GM21528 (cell line): Measurements from ENCODE around the gene NXPE3.
"Not testable (repeated sequence)": the region's sequence is repeated elsewhere in the genome, so short reads cannot be mapped to it uniquely, and the experiment has no call there.

Experiments
- ATAC-seq: cut with Tn5 transposase; IDR thresholded peaks from one replicate; pipeline ENCODE4 v1.9.1; 2021; ENCODE audit warnings: mild to moderate bottlenecking, moderate library complexity; ENCODE audit not compliant: unreplicated experiment, low FRiP score

NXPE3 gene

DNA sequence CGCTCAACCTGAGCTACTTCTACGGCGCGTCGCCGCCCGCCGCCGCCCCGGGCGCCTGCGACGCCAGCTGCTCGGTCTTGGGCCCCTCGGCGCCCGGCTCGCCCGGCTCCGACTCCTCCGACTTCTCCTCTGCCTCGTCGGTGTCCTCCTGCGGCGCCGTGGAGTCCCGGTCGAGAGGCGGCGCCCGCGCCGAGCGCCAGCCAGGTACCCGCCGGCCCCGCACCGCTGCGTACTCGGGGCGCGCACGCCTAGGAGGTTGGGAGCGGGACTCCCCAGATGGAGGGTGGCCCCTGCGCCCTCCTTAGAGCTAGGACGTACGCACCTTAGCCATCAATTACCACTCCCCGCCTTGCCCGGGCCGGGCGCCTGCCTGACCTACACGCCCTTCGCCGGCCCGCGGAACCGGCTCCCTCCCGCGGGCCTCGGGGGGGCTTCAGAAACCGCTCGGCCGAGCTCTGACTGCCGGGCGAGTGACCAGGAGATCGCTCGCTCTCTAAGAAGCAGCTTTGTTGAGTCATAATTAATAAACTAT lies 70.8 kb downstream of the NXPE3 start:
- ATAC-seq, result peak; percentile 38

DNA sequence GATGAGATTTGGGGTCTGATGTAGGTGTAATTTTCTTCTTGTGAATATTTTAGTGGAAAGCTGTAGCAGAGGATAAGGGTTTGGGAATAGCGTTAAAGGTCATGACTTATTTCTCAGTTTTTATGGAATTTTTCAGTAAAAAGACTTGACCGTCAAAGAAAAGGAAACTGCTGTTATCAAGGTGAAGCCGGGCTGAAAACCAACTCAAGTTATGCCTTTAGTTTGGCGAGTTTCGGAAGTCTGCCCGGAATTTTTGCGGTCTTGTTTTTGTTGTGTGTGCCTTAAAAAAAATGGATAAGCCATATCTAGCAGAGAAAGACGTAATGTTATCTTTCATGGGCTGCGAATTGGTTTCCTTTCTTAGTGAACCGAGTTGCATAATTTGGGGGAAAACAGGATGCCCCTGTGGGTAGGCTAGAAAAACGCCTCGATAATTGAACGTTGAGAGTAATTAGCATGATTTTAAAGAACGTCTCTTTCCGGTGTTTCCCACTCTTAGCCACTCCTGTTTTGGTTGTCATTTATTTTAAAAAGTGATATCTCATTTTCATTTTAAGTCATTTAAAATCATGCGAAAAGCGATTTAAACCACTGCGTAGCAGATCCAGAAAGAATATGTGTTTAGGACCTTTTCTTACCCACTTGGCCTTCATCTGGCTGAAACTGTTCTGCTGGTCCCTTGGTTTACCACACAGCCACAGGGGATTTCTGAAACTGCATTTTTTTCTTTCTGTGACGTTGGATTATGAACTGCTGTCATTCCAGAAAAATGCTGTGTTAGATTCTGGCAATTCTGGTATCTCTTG lies 71.4 kb downstream of the NXPE3 start:
- ATAC-seq, result peak; percentile 33

DNA sequence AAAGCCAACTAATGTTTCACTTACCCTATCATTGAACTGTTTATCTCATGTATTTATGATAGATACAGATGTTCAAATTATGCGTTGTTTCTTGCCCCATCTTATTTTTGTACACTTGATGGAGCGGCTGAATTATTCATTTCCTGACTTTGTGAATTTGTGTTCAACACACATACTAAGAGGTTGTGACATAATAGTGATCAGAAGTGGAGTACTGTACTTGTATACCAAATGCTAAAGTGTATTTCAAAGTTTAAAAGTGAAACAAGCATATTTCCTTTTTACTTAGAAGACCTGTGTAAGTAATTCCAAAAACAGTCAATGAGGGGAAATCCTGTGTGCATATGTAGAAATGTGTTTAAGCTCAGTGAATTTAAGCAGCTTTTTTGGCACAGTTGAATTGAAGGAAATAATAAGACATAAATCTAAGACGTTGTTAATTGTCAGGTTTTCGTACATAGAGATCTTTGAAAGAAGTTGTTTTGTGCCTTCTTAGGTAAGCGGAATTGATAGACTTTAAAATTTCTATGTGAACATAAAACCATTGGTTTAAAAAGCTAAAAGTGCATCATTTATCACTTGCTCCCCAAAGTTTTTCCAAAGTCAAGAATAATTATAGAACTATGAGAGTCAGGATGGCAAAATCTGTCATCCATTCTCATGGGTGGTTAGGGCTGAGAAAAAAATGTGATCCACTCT lies 72.2 kb downstream of the NXPE3 start:
- no peak for ATAC-seq

- ATAC-seq, result no peak
Measured at GRCh38 chr3:101851850-101852714, 73.1 kb downstream of the NXPE3 start.

- no peak for ATAC-seq
Measured at GRCh38 chr3:101852983-101853840, 74.2 kb downstream of the NXPE3 start.

DNA sequence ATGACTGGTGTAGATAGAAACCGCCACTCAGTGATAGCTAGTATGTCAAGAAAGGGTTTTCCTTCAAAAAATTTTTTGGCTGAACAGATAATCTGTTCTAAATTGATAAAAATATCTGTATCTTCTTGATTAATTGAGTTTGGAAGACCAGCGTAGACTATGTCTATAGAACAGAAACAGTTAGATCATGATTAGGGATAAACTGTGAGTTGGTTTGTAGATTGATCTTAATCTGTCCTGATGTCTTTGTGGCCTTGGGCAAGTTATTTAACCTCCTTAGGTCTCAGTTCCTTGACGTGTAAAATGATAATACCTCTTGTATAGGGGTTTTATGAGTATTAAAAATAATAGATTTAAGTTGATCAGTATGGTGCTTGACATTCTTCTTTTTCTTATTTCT lies 75.0 kb downstream of the NXPE3 start:
- no peak for ATAC-seq

DNA sequence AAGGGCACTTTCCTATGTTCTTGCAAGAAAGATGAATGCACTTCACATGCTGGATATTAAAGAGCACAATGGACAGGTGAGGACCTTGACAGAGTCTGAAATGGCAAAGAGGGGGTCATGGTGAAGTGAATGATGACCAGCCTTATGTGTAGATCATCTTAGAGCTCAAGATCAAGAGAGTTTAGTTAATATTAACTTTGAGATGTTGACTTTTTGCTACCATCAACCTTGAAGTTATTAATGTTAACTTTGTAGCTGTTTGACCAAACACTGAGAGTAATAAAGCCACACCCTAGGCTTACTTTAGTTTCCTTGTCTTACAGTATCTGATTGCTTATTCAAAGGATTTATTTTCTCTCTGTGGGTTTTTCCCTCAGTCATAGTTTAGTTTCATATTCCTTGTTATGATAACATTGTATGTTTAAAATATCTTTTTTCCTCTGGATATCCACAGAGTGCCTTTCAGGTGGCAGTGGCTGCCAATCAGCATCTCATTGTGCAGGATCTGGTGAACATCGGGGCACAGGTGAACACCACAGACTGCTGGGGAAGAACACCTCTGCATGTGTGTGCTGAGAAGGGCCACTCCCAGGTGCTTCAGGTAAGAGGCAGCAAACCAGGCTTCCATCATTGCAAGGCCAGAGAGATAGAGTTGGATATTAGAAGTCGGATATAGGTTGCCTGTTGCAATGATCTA lies 75.7 kb downstream of the NXPE3 start:
- ATAC-seq, result no peak

DNA sequence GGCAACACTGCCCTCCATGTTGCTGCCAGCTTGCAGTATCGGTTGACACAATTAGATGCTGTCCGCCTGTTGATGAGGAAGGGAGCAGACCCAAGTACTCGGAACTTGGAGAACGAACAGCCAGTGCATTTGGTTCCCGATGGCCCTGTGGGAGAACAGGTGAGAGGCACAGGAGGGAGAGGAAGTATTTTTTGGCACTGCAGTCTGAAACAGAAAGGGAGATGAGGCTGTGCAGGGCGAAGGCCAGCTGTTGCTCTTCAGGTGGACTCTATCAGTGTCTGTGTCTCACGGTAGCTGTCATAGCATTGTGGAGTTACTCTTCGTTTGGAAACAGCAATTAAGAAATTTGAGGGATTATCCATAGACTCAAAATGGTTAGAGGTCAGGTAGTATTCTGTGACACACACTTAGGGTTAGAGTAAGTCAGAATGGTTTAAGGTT lies 78.3 kb downstream of the NXPE3 start:
- ATAC-seq, result no peak

DNA sequence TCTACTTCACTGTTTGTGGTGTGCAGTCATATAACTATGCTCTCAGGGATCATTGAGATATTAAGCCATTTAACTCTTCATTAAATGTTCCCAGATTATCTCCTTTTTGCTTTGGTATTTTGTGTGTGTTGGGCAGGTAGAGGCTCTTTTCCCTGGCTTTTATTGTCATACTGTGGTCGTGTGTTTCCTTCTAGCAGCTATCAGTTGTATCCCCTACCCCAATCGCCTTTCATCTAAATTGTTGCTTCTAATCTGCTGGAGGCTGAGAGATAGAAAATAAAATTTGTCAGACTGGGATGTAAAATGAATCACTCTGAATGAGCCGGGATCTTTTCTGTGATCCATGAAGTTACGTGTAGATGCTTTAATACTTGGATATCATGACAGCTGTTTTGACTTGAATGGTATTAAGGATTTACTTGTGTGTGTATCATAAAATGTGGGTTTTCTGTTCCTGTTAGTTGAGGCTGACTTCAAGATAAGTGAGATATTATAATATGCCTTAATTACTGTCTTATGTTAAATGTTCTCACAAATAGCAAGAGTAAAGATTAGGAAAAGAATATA lies 79.5 kb downstream of the NXPE3 start:
- ATAC-seq, result no peak

GRCh38 chr3:101859882-101860448 lies 81.0 kb downstream of the NXPE3 start:
- no peak for ATAC-seq

GRCh38 chr3:101861212-101861788 lies 82.3 kb downstream of the NXPE3 start:
- no peak for ATAC-seq

DNA sequence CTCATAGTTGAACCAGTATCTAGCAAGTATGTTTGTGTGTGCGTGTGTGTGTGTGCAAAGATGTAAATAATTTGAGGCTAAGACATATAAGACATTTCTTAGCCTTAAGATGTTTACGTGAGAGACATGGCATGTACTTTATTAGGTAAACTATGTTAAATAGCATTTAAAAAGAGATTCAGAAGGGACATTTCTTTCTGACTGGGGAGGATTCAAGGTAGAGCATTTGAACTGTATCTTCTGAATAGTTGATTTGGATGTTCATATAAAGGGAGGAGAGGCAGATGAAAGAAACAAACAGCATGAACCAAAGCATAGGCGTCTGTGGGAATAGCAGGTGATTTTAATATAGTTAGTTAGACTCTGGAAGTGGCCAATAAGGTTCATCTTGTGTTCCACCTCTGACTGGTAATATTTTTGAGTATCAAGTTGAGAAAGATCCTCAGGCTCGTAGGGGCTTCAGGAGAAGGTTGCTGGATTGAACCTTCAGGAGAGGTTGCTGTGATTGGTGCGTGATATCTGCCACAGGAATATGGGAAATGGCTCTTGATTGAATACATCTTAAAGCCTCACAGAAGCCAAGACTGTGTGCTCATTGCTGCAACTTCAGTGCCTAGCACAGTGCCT lies 82.9 kb downstream of the NXPE3 start:
- no peak for ATAC-seq

DNA sequence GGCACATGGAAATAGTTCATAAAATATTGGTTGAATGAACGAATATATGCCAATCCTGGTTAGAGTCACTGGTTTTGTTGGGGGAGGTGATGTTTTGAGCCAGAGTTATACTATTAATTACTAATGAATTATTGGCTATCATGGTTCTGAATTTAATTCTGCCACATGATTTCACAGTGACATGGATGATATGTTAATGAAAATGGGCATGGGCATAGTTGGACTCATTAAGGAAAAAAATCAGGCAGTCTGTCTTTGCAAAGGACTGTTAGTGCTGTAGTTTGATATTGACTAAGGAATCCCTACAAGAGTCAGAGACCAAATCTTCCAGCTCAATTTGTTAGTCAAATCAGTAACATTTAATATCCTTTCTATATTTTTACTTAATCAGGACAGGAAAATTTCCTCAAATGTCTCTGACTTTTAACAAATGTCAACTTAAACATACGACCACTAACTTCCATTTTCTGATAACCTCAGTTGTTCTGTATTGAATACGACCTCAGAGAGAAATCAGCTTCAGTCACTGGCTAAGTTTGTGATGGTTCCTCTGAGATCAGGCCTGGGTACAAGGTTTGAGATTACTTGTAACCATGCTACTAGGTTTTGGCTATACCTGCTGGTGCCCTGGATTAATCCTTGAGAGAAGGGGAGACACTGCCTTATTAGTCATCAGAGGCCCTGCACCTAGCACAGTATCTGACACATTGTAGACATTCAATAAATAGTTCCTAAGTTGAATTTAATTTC lies 83.6 kb downstream of the NXPE3 start:
- ATAC-seq, result no peak

- not testable (repeated sequence) for ATAC-seq
Measured at GRCh38 chr3:101864926-101865325, 85.9 kb downstream of the NXPE3 start.

DNA sequence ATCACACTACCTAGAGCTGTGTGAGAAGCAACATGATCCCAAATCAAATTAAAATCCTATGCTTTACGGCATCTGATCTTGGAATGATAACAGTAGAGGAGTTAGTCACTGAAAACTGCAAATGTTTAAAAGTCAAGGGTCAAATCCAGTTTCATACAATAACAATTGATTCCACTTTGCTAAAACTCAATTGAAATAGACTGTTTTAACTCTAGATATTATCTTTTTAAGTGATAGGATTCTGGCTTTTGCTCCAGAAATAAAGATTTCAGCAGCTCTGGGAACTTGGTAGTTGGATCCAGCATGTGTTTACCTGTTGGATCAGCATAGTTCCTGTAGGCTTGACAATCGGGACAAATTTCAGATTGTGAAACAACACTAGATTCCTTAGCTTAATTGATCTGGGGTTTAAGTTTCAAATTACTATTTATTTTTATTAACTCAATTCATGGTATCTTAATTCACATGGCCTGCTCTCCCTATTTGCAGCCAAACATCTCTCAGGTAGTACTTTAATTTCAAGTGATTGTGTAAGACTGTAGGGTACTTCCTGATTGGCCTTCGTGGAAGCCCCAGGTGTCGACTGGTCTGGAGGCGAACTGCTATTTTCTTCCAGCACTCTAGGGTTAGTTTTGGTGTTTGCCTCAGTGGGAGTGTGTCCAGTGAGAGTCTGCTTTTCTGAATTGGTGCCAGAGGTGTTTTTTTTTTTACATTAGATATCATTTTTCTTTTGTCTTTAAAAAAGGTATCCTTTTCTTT lies 86.9 kb downstream of the NXPE3 start:
- no peak for ATAC-seq

DNA sequence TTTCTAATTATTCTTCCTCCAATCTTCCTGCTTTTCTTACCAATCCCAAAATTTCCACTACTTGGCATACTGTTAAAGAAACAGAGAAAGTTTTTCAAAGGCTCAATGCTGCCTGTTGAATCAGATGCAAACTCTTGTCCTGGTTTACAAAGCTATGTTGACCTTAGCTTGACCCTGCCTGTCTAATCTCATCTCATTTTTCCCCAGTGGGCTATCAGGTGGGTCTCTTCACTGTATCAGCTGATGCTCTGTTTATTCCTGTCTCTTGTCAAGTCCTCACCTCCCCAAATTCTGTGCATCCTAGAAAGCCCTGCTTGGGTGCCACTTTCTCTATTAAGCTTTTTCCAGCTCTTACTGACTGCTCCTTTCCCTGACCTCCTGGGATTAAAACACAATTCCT lies 88.5 kb downstream of the NXPE3 start:
- ATAC-seq, result no peak
